ENCODE results near the gene ZNF276.
"Not testable (repeated sequence)": the region's sequence is repeated elsewhere in the genome, so short reads cannot be mapped to it uniquely, and the experiment has no call there.

Gene ZNF276

DNA sequence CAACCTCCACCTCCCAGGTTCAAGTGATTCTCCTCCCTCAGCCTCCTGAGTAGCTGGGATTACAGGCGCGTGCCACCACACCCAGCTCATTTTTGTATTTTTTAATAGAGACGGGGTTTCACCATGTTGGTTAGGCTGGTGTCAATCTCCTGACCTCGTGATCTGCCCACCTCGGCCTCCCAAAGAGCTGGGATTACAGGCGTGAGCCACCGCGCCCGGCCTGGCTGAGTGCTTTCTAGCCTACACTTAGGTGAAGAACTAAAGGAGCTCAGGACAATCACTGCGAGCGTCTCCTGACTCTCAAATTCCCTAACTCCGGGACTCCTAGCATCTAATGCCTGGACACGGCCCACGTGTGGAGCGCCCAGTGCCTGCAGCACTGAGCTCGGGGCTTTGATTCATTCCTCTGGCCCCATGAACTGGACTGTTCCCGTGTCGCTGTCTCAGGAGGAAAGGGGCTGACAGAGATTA, 21.7 kb upstream of the ZNF276 start:
- peak overlapping the region; percentile 82 for H3K4me3 ChIP-seq (ENCODE audit: low read length)
- H4K20me1 ChIP-seq (ENCODE audit: insufficient read depth, low read length); H3K9me3 ChIP-seq (ENCODE audit: insufficient read depth, low read length); H3K79me2 ChIP-seq (ENCODE audit: low read length); H3K27me3 ChIP-seq (ENCODE audit: low read depth, low read length); H3K9ac ChIP-seq (ENCODE audit: low read length); H3K36me3 ChIP-seq (replicated peaks; ENCODE audit: low read depth, low read length); H3K27ac ChIP-seq (ENCODE audit: low read length); H2AFZ ChIP-seq (ENCODE audit: low read depth, low read length): not testable (repeated sequence)
- H3K4me1 ChIP-seq (ENCODE audit: low read length) = peaks cover 14% of the 10 kb centered on the region
- peak overlapping the region; percentile 65 for H3K4me2 ChIP-seq (ENCODE audit: low read length)

GRCh38 chr16:89700100-89700648, 21.2 kb upstream of the ZNF276 start:
- no peaks in the 10 kb centered on the region for H3K79me2 ChIP-seq (ENCODE audit: low read length)
- H3K4me1 ChIP-seq (ENCODE audit: low read length) = peaks cover 14% of the 10 kb centered on the region
- peak overlapping the region; percentile 82 for H3K4me3 ChIP-seq (ENCODE audit: low read length)
- peak overlapping the region; percentile 64 for H3K9ac ChIP-seq (ENCODE audit: low read length)
- H3K27ac ChIP-seq (ENCODE audit: low read length) = 0 out of 2 replicates have a peak overlapping the region, but pooled peaks have one; percentile 4
- TF ChIP-seq EZH2phosphoT487 (IDR thresholded peaks at IDR 0.05; ENCODE audit: low read depth) (no peak), CTCF (IDR thresholded peaks at IDR 0.05; ENCODE audit: low read depth, low read length) (peak; percentile 59)
- peak overlapping the region; percentile 86 for H3K4me2 ChIP-seq (ENCODE audit: low read length)
- no peaks in the 10 kb centered on the region for H3K9me3 ChIP-seq (ENCODE audit: insufficient read depth, low read length)
- no peaks in the 10 kb centered on the region for H3K36me3 ChIP-seq (replicated peaks; ENCODE audit: low read depth, low read length)
- peaks cover 6% of the 10 kb centered on the region; the same call in 1 of the 2 replicates for H4K20me1 ChIP-seq (ENCODE audit: insufficient read depth, low read length)
- H2AFZ ChIP-seq (ENCODE audit: low read depth, low read length) = no peak overlapping the region
- no peaks in the 10 kb centered on the region for H3K27me3 ChIP-seq (ENCODE audit: low read depth, low read length)

DNA sequence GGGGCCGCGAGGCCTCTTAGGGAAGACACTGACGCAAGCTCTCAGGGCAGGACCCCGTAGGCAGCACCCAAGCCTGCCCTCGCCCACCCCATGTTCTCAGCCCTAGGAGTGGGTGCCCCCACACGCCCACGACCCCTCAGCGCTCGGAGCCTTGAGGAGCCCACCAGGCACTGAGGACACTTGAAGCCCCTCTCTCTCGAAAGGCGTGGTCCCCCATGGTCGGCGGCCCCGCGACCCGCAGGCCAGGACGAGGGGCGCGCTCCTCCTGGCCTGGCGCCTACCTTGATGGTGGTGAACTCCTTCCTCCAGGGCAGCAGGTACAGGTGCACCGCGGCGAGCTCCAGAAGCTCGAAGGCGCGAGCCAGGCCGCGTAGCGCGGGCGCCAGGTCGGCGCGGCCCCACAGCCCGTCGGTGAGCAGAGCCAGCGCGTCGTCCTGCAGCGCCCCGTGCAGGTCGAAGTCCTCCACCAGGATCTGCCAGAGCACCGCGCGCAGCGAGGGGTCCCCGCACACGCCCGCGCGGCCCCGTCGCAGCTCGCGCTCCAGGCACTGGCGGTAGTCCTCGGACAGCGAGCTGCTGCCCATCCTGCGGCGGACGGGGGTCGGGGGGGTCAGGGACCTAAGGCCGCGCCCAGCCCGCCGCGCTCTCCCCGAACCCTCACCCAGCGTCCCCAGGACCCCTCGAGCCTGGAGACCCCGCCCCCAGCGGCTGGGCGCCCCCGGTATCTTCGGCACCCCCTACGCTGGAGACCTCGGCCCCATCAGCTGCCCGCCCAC, 20.5 kb upstream of the ZNF276 start:
- Histone ChIP-seq H3K4me3 (ENCODE audit: low read length) (peak overlapping the region; percentile 82), H3K79me2 (ENCODE audit: low read length) (no peaks in the 10 kb centered on the region), H3K4me1 (ENCODE audit: low read length) (peaks cover 14% of the 10 kb centered on the region), H3K36me3 (replicated peaks; ENCODE audit: low read depth, low read length) (no peaks in the 10 kb centered on the region), H3K27ac (ENCODE audit: low read length) (peak overlapping the region; percentile 30), H3K9me3 (ENCODE audit: insufficient read depth, low read length) (no peaks in the 10 kb centered on the region), H3K4me2 (ENCODE audit: low read length) (peak overlapping the region; percentile 86), H3K9ac (ENCODE audit: low read length) (peak overlapping the region; percentile 64), H4K20me1 (ENCODE audit: insufficient read depth, low read length) (peaks cover 6% of the 10 kb centered on the region; the same call in 1 of the 2 replicates), H2AFZ (ENCODE audit: low read depth, low read length) (no peak overlapping the region; the same call in 1 of the 2 replicates), H3K27me3 (ENCODE audit: low read depth, low read length) (no peaks in the 10 kb centered on the region)
- TF ChIP-seq EZH2phosphoT487 (IDR thresholded peaks at IDR 0.05; ENCODE audit: low read depth) = no peak
- TF ChIP-seq CTCF (IDR thresholded peaks at IDR 0.05; ENCODE audit: low read depth, low read length) = peak; percentile 21; the same call in 1 of the 2 replicates

GRCh38 chr16:89701425-89702406, 19.6 kb upstream of the ZNF276 start, which contains the start of gene SPATA2L:
Gene SPATA2L, minus strand, starts transcription at chr16:89701705. Its CDS starts 473 bp downstream, at chr16:89701232.
- Histone ChIP-seq H3K4me1 (ENCODE audit: low read length) (peaks cover 18% of the 10 kb centered on the region), H2AFZ (ENCODE audit: low read depth, low read length) (peak within 1 kb of the TSS; percentile 69; the same call in 1 of the 2 replicates), H3K27me3 (ENCODE audit: low read depth, low read length) (no peaks in the 10 kb centered on the region), H3K4me2 (ENCODE audit: low read length) (peak within 1 kb of the TSS; percentile 86), H4K20me1 (ENCODE audit: insufficient read depth, low read length) (peaks cover 4% of the 10 kb centered on the region; the same call in 1 of the 2 replicates), H3K4me3 (ENCODE audit: low read length) (peak within 1 kb of the TSS; percentile 82), H3K36me3 (replicated peaks; ENCODE audit: low read depth, low read length) (no peaks in the 10 kb centered on the region), H3K27ac (ENCODE audit: low read length) (peak within 1 kb of the TSS; percentile 30), H3K9me3 (ENCODE audit: insufficient read depth, low read length) (no peaks in the 10 kb centered on the region), H3K9ac (ENCODE audit: low read length) (peak within 1 kb of the TSS; percentile 64), H3K79me2 (ENCODE audit: low read length) (no peaks in the 10 kb centered on the region)
- TF ChIP-seq CTCF (IDR thresholded peaks at IDR 0.05; ENCODE audit: low read depth, low read length) = no peak
- no peak for TF ChIP-seq EZH2phosphoT487 (IDR thresholded peaks at IDR 0.05; ENCODE audit: low read depth)

Measured in OCI-LY3 (cell line).